Coronary artery (tissue), 2 donors: Measurements from ENCODE around the gene RNF166.

Source experiments
- DNase-seq: peaks from one replicate; pipeline ENCODE4 v3.0.0-alpha.2; 2017; ENCODE audit warnings: low spot score
- H3K27ac ChIP-seq, 2 donors: fragments of 200-600 bp; sonication (generic); one replicate each; pipeline ENCODE4 v1.5.1; 2016 to 2019
- H3K4me3 ChIP-seq: fragments of 200-600 bp; sonication (generic); 2 replicates; pipeline ENCODE4 v1.5.1; 2016; ENCODE audit warnings: mild to moderate bottlenecking, moderate library complexity
- TF ChIP-seq, protein P1 (sequence below): fragments of 200-600 bp; sonication (generic); IDR thresholded peaks from one replicate; pipeline ENCODE4 v1.5.1; 2019; ENCODE audit warnings: antibody characterized with exemption

RNF166 gene

DNA sequence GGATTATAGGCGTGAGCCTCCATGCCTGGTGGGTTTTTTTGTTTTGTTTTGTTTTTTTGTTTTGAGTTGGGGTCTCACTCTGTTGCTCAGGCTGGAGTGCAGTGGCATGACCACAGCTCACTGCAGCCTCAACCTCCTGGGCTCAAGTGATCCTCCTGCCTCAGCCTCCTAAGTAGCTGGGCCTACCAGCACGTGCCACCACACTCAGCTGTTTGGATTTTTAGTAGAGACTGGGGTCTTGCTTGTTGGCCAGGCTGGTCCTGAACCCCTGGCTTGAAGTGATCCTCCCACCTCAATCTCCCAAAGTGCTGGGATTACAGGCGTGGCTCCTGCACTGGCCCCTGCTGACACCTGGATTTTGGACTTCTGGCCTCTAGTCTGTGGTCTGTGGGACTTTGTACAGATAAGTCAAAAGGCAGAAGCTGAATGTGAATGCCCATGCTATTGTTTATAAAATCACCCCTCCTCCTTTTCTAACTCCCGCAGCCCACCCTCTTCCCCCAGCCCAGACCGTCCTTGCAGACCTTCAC lies 25.6 kb downstream of the RNF166 start:
- no peak overlapping the region for H3K4me3 ChIP-seq
- DNase-seq: no peak
- no peak overlapping the region for H3K27ac ChIP-seq

DNA sequence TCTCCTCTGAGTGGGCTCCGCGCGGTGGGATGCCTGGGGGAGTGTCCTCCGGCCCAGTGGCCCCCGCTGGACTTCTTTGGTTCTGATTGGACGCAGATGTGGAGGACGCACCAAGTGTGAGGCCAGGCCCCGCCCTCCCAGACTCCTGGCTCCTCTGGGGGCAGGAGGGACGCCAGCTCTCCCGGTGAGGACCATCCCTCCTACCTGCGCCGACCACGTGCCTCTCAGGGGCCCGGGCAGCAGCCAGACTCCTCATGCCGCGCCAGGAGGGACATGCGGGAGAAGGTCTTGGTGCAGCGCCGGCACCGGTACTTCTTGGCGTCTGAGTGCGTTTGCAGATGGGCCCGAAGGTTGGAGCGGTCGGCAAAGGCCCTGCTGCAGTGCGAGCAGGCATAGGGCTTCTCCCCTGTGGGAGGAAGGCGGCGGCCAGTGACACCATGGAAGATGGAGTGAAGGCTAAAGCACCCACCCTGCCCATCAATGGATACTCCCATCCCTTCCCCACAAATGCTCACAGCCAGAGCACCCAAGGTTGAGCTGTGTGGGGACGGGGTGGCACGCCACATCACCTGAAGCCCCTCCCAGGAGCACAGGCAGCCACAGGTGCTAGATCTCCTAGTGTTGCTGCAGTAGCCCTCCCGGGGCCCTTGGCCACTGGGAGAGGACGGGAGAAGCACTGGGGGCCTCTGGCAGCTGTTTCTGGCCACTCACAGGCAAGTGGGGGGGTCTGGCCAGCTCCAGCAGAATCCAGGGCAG lies 27.8 kb downstream of the RNF166 start:
- TF ChIP-seq, protein P1, sequence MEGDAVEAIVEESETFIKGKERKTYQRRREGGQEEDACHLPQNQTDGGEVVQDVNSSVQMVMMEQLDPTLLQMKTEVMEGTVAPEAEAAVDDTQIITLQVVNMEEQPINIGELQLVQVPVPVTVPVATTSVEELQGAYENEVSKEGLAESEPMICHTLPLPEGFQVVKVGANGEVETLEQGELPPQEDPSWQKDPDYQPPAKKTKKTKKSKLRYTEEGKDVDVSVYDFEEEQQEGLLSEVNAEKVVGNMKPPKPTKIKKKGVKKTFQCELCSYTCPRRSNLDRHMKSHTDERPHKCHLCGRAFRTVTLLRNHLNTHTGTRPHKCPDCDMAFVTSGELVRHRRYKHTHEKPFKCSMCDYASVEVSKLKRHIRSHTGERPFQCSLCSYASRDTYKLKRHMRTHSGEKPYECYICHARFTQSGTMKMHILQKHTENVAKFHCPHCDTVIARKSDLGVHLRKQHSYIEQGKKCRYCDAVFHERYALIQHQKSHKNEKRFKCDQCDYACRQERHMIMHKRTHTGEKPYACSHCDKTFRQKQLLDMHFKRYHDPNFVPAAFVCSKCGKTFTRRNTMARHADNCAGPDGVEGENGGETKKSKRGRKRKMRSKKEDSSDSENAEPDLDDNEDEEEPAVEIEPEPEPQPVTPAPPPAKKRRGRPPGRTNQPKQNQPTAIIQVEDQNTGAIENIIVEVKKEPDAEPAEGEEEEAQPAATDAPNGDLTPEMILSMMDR: no peak
- no peak for DNase-seq
- Histone ChIP-seq H3K4me3 (no peak overlapping the region), H3K27ac (no peak overlapping the region)

More for the DNA sequence above, 25.6 kb downstream of the RNF166 start:
- TF ChIP-seq, protein P1: no peak

DNA sequence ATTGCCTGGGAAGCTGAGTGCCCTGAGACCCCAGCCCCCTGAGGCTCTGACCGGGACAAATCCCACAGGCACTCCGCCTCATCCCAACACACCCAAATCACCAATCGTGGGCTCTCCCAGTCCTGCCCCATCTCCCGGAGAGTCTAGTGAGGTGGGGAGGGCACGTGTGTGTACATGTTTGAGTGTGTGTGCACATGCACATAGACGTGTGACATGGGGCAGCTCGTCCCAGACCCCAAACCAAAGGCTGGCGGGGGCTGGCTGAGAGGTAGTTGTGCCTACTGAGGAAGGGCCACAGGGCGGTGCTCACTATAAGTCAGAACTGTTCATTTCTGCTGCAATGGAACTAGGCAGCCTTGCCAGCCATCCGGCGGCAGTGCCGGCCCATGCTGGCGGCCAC lies 28.5 kb downstream of the RNF166 start:
- Histone ChIP-seq H3K4me3 (no peak overlapping the region), H3K27ac (no peak overlapping the region)
- TF ChIP-seq, protein P1: no peak
- DNase-seq: no peak

DNA sequence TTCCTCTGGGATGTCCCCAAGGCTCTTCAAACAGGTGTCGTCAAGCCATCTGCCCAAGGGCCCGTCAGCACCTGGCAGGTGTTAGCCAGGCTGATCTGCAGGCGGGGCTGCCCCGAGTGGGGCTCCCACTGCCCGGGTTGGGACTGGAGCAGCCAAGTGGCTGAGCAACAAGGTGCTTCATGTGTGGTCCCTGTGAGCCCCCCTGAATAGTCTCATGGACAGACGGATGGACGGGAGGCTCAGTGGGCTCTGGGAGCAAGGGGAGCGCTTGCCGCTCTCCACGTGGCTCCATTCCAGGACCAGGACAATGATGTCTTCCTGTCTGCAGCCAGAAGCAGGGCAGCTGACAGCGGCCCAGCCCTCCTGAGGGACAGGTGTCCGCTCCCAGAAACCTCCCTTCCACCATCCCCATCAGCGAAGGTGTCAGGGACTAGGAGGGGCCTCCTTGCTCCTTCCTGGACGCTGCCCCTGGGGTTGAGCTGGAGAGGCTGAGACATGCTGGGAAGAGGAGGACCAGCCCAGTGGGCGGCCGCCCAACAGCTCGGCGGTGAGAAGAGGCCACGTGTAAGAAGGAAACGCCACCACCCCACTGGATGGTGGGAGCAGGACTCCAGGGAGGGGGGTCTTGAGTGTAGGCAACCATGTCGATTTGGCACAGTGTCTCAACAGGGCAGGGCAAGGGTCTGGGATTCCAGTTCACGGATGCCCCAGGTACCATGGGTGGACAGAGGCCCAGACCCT lies 29.5 kb downstream of the RNF166 start:
- no peak for DNase-seq
- H3K27ac ChIP-seq: no peak overlapping the region
- TF ChIP-seq, protein P1: no peak
- no peak overlapping the region for H3K4me3 ChIP-seq

DNA sequence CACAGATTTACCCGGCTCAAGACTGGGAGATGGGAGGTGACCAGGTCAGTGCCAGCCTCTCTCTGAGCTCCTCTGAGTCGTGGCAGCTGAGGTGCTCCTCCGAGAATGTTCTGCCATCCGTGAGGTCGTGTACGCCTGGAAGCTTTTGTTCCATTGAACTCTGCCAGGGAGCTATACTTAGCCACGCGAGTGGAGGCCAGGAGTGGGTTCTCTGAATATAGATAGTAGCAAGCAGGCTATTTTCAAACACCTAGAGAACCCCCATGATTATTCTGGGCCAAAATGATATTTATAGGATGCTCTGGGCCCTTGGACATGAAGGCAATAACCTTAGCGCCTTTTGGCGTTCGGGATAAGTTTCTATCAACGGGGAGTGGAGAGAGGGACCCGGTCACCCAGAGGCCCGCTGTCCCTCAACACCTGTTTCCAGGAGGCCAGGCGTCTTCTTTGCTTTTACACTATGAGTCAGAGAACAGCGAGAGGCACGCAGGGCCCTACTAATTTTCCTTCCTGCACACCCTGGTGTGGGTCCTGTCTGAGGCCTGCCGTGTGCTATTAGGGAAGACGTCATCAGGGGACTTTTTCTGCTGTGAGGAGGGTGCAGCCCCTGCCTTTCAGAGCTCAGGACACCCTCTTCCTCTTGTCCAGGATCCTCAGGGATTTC lies 32.4 kb downstream of the RNF166 start:
- DNase-seq: no peak
- no peak overlapping the region for H3K27ac ChIP-seq

DNA sequence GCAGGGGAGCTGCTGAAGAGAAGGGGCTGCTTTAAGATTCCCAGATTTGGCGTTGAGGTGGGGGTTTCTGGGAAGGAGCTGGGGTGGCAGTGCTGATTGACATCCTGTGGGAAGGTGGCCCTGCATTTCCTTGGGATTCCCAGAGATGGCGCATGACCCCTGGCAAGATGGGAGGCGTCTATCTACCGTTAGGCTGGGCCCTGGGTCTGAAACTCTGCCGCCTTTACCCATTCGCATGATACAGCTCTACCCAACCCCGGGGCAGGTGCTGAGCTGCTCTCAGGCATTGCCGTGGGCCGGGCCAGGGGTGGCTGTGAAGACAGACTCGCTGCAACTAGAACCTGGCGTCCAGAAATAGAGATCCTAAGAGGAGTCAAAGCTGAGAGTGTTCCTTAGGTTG lies 33.4 kb downstream of the RNF166 start:
- TF ChIP-seq, protein P1: no peak
- Histone ChIP-seq H3K27ac (no peak overlapping the region), H3K4me3 (no peak overlapping the region)
- DNase-seq: no peak

More for the DNA sequence above, 32.4 kb downstream of the RNF166 start:
- no peak overlapping the region for H3K4me3 ChIP-seq
- TF ChIP-seq, protein P1: no peak
